SHP77 (cell line): ENCODE measurements around the gene KIF12.

Source experiments
- DNase-seq, 2 experiments: peaks; one replicate each; lab custom pipeline; 2025; lab: John Stamatoyannopoulos, UW

Gene KIF12

DNA sequence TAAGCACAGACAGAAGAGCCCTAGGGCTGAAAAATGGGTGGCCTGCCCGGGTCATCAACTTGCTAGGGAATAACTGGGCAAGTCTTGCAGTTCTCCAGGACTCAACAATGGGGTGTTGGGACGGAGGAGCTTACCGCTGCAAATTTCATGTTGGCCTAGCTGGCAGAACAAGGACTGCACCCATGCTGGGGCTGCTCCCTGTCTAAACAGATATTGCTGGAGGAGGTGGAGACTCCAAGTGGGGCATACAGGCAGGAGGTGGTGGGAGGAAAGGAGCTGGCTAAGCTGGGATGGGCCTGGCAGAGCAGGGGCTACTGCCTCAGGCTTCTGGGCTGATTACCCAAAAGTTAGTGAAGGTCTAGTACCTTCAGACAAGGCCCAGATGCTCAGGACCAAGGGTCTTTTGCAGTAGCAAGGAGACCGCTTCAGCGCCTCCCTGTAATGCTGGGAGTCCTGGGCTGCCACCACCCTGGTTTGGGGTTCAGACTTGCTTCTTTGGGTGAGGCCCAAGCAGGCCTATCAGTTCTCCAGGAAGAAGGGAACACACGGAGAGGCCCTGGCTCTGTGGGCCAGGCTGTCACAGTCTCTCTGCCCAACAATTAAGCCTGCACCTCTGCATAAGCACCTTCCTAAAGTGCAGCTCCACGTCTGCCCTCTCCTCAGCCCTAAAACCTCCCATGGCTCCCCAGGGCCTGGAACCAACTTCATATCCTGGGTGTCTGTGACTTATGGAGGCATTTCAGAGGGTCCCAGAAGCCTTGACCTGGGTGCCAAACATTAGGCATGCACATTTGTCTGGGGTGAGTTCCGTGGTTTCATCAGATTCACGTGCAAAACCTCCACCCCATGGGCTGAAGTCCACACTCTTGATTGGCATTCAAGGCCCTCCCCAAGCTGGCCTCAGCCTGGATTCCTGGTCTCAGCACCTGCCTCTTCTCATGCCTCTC lies 24.2 kb upstream of the KIF12 start:
- no peak for DNase-seq

DNA sequence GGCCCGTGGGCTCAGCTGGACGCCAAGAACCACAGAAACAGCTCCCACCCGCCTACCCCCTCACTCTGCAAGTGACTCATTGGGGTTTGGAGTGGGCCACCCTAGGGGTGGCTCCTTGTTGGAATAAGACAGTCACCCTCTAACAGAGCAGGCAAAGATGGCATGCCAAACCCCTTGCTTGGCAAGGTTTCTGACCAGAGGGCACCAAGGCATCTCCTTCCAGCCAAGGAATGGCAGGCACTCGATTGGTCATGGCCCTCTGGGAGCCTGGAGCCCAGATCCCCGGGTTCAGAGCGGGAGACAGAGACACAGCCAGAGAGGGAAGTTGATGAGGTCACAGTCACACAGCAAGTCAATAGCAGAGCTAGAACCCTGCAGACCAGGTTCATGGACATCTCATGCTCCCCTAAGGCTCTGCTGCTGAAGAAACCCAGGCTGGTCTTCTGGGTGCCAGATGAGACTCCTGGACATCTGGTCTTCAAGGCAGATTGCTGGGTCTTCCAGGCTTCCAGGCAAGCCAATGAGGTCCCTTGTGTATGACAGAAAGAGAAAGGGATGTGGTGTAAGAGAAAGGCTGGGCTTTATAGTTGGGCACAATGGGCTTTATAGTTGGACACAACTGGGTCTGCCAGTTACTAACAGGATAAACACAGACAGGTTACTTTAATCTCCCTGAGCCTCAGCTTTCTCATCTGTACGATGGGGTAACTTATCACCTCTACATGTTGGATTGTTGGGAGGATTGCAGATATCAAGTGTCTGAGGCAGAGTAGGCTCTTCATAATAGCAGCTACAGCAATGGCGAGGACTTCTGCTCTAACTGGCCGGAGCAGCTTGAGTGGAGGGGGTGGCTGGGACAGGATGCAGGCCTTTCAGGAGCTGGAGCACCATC lies 23.3 kb upstream of the KIF12 start:
- DNase-seq, result no peak

DNA sequence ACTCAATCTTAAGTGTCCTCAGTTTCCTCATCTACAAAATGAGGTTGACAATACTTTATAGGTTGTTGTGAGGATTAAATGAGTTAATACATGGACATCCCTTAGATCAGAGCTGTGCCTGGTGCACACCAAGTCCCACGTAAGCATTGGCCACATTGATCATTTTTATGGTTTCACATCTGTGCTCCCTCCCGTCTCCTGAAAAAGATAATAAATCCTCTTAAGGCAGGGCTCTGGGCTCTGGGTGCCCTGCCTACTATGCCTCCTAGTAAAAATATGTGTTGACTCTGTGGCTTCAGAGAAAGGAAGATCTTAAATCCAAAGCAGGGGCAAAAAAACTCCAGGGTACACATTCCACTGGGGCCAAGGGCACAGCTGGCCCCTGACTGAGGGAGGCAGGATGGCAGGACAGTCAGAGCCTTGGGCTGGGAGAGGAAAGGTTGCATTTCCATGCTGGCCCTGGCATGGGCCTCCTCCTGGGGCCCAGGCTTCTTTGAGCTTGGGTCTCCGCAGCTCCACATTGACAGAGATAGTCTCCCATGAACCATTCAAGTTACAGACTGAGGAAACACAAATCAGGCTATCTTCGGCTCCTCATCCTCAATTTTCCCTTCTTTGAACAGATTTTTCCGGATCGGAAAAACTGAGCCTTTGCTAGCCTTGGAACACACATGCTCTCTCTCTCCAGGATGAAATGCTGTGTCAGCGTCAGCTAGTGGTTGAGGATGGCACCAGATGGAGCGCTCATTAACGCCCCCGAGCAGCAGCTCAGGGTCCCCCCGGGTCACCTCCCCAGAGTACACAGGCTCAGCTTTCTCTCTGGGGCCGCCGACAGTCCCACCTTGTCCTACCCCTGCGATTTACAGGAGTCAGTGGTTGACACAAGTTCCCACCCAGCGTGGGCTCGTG lies 22.4 kb upstream of the KIF12 start:
- DNase-seq, result no peak

DNA sequence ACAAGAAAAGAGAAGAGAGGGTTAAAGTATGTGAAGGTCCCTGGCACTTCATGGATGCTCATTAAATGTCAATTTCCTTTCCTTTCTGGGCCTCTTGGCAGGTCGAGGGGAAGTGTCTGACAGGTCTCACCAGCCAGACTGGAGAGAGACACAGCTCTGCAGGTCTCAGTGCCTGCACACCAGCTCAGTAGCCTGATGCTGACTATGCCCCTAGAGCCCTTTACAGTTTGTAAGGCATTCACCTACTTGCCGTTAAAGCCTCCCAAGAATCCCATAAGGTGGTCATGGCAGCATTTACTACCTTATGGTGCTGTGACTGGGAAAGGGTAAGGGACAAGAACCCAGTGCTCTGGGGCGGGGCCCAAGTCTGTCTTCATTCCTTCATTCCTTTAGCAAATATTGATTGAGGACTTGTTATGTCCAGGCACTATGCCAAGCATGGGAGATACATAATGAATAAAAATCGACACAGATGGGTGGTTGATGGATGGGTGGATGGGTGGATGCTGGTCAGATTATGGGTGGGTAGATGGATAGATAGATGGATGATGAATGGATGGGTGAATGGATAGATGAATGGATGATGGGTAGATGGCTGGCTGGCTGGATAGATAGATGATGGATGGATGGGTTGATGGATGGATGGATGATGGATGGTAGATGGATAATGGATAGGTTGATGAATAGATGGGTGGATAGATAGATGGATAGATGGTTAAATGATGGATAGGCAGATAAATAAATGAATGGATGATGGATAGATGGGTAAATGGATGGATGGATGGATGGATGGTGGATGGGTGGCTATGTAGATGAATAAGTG lies 21.3 kb upstream of the KIF12 start:
- DNase-seq, result no peak

- no peak for DNase-seq
These were observed 20.4 kb upstream of the KIF12 start for GRCh38 chr9:114119242-114120191.

DNA sequence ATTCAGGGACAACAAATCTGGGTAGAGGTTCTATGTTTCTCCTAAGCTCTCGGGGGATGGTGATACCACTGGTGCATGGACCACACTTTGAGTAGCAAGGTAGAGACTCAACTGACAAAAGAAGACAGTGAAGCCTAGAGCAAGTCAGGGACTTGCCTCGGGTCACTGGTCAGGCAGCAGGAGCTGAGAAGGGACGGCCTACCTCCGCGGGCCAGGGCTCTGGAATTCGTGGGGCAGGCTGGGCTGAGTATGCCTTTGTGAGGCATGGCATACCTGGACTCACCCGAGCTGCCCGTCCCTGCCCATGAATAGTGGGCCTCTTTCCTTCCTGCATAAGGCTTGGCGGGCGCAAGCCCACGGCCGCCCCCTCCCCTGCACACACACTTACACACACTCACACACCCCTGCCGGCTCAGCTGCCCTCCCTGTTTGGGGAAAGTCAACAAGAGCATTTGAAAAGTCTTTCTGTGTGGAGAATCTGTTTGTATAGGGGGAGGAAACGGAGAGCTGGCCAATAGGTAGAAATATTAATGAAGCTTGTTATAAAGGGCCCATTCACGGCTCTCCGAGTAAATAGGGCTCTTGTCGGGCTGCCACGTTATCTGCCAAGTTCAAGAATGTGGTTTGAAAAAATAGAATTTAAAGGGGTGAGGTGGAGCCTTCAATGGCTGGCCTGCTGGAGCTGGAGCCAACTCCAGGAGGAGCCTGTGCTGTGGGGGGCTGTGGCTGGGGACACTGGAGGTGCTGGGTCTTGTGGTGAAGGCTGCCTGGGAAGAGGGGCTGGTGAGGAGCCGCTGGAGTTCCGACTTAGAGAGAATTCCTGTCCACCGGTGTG lies 19.1 kb upstream of the KIF12 start:
- DNase-seq, result no peak

GRCh38 chr9:114117614-114117995 lies 18.5 kb upstream of the KIF12 start:
- DNase-seq, result no peak

DNA sequence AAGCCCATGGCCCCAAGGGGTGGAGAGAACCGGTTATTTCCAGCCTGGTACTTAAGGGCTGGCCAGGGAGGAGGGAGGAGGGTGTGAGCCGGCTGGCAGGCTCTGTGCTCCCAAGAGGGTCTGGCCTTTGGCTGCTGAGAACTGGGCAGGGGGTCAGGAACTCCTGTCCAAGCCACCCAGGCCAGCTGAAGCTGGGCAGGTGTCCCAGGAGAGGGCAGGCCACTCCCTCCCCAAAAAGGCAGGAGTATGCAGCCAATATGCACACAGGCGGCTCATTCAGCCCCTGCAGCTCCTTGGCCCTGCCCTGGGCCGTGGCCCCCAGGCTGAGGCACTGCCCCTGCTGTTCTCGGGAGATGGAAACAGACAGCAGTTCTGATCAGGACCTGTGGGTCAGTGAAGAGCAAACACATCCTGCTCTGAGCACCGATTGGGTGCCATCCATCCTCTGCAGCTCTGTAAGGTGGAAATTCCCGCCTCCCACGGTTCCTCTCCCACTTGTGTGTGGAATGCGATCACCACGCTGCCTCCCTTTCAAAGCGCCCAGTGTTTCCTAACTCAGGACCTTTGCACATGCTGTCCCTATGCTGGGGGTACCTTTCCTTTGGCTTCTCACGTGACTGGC lies 17.1 kb upstream of the KIF12 start:
- DNase-seq, result no peak

DNA sequence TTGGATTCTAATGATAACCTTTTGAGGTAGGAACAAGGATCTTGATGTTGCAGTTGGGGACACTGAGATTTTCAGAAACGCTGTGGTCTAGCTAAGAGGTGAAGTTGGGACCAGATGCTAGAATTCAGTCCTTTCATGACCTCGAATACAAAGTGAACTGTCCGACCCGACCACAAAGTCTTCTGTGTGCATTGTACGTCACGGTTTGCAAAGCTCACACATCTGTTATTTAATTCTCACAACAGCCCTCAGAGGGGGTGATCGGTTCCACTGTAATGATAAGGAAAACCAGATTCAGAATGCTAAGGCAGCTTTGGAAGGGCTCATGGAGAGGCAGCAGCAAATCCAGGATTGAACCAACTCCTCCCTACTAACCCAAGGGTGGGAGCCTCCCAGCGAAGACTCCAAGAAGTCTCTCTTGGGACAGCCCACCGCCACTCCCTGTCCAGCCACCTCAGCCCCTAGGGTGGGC lies 16.6 kb upstream of the KIF12 start:
- DNase-seq, result no peak

DNA sequence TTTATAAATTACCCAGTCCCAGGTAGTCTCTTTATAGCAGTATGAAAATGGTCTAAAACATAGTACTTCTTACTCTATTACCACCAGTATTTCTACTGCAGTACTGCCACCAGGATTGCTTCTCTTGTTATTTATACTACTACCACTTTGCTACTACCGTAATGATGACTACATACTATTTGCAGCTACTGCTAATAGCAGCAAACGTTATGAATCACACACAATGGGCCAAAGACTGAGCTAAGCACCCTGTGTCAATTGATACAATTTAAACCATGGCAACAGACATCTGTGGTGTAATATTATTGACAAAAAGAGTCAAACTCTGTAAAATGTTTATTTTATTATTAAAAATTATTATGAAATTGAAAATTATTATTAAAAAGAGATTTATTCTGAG lies 15.3 kb upstream of the KIF12 start:
- DNase-seq, result no peak

- no peak for DNase-seq
These were observed 13.9 kb upstream of the KIF12 start for GRCh38 chr9:114112778-114113584.

GRCh38 chr9:114112325-114112724 lies 13.2 kb upstream of the KIF12 start:
- no peak for DNase-seq

DNA sequence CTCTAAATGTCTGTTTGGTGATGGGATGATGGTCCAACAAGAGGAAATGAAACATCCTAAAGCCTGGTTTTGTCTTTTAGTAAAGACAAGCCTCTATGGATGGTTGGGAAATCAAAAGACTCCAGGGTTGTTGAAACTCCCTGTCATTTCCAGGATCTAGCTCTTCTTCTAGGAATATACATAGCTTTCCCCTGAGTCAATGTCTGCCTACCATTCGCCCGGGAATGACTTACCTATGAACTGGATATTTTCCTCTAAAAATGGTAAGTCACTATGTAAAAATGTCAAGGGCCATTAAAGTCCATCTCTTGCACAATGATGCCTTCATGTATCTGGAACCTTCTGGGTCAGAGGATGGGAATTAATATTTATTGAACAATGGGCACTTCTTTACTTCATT lies 11.1 kb upstream of the KIF12 start:
- no peak for DNase-seq

GRCh38 chr9:114109124-114109523 lies 10.0 kb upstream of the KIF12 start:
- no peak for DNase-seq

DNA sequence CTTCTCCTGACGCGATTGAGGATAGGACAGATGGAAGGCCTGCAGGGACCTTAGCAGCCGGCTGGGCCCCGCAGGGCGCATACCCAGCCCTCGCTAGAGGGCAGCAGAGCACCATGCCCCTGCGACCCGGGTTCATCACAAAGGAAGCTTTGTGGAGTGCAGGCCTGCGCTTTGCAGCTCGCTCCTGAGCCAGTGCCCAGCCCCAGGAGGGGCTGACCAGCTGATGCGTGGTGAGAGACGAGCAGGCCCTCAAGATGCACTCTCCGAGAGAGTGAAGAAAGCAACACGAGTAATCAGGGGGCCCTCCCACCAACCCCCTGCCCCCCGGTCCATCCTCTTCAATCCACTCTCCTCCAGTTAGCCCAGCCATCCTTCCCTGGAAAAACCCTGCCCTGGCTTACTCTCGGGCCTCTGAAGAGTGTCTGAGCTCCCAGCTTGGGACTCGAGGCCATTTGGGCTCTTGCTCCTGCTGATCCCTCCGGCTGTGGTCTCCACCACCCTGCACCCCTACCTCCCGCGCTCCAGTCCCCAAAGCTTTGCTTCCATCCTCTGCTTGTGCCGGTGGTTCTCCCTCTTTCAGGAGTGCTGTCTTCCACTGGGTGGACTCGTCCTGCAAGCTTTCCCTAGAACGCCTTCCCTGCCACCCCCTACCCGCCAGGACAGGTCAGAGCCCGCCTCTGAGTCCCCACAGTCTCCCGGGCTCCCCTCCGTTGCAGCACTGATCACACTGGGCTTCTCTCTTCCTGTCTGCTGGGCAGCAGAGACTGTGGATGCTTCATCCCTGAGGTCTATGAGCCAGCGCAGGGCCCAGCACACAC lies 9.1 kb upstream of the KIF12 start:
- peak; percentile 45 to 57 for DNase-seq

DNA sequence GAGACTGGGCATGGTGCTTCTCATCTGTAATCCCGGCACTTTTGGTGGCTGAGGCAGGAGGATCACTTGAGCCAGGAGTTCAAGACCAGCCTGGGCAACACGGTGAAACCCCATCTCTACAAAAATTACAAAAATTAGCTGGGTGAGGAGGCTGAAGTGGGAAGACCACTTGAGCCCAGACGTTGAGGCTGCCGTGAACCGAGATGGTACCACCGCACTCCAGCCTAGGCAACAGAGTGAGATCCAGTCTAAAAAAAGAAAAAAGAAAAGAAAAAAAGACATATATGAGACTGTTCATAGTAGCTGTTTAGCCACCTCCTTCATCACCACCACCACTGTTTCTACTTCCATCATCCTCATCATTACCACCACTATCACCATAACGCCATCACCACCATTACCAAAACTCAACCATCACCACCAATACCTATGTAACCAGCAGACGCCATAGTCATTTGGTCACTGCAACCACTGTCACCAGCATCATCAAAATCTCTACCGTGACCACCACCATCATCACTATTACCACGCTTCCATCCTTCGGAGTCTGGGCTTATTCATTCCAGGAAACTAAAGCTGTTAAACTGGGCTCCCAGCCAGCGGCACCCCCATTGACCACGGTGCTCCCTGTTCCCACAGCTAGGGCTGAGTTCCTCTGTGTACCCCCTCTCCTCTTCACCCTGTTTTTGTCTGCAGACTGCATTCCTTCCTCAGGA lies 8.4 kb upstream of the KIF12 start:
- no peak for DNase-seq
